Measurements from ENCODE around the gene TNIP2.
"Not testable (repeated sequence)": the region's sequence is repeated elsewhere in the genome, so short reads cannot be mapped to it uniquely, and the experiment has no call there.

The TNIP2 gene

GRCh38 chr4:2793586-2794485, 37.7 kb upstream of the TNIP2 start:
- DNase-seq: no peak

GRCh38 chr4:2792711-2793585, 36.8 kb upstream of the TNIP2 start, which contains the start of gene SH3BP2:
SH3BP2 (plus strand) TSS chr4:2793085; CDS start chr4:2820618, 27,533 bp downstream.
- no peak for DNase-seq

DNA sequence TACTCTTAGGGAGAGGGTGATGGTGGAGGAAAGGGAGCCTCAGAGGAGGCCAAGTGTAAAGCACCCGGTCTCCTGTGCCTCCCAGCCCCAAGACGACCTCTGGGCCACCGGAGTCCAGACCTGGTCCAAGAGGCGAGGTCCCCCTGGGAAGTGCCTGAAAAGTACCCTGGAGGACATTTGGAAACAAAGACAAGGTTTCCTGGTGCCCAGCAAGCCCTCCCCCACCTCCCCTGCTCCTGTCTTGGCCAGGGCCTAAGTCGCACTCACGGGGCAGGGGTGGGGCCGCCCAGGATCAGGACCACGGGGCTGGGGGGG, 36.2 kb upstream of the TNIP2 start:
- DNase-seq: no peak

- no peak for DNase-seq
Measured at GRCh38 chr4:2791518-2792395, 35.6 kb upstream of the TNIP2 start.

- no peak for DNase-seq
Measured at GRCh38 chr4:2790583-2791517, 34.7 kb upstream of the TNIP2 start.

DNA sequence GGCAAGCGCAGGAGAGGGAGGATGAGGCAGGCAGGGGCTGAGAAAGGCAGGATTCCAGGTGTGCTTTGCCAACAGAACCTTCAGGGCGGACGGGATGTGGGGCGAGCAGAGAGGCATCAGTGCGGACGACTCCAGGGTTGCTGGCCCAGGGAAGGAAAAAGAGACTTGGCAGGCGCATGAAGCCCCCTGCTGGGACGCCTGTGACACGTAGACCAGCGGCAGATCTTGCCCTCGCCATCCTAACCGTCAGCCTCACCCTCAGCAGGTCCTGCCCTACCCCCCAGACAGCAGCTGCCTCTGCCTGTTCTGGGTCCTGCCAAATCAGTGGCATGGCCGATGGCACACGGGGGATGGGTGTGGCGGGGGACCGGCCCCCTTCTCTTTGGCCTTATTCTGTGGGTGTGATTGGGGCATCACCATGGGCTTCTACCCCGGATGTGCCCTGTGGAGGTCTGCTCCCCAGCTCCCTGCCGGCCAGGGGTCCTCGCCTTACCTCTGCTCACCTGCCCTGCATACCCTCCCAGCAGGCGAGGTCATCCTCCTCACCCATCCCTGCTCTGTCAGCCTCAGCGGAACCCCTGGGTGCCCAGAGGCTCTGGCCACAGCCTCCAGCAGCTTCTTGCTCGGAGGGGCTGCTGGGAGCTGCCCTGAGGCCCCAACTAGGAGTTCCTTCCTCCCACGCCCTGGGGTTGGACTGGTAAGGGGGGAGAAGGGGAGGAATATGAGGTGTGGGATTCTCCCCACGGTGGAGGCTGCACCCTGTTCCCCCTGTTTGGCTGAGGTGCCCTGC, 33.9 kb upstream of the TNIP2 start:
- no peak for DNase-seq

DNA sequence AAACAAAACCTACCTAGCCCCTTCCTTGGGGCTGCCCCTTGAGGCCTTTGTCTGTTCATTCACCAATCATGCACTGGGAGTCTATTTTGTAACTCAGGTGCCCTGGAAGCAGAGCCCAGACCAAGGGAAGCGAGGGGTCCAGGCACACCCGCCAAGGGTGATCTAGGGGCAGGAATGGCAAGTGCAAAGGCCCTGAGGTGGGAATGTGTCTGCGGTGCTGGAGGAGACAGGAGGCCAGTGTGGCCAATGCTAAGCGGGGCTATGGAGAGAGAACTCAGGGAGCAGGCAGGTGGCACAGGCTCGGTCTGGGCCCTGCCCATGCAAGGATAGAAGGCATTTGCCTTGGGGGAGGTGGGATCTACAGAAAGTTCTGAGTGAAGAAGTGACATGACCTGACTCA, 33.2 kb upstream of the TNIP2 start:
- DNase-seq: no peak

GRCh38 chr4:2788532-2789103, 32.5 kb upstream of the TNIP2 start:
- DNase-seq: no peak

DNA sequence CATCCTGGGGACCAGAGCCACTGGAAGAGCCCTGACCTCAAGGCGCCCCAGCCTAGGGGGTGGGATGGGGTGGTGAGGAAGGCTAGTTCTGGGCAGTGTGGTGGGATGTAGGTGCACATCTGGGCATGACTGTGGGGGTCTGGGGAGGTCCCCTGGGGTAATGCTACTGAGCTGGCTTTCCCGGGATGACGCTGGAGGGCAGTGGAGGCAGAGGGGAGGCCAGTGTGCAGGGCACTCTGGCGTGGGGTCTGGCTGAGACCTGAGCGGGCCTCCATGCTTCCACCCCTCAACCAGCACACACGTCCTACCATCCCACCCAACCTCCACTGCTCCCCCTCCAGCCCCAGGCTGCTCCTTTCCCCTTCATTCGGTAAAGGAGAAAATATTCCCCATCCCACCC, 32.0 kb upstream of the TNIP2 start:
- no peak for DNase-seq

DNA sequence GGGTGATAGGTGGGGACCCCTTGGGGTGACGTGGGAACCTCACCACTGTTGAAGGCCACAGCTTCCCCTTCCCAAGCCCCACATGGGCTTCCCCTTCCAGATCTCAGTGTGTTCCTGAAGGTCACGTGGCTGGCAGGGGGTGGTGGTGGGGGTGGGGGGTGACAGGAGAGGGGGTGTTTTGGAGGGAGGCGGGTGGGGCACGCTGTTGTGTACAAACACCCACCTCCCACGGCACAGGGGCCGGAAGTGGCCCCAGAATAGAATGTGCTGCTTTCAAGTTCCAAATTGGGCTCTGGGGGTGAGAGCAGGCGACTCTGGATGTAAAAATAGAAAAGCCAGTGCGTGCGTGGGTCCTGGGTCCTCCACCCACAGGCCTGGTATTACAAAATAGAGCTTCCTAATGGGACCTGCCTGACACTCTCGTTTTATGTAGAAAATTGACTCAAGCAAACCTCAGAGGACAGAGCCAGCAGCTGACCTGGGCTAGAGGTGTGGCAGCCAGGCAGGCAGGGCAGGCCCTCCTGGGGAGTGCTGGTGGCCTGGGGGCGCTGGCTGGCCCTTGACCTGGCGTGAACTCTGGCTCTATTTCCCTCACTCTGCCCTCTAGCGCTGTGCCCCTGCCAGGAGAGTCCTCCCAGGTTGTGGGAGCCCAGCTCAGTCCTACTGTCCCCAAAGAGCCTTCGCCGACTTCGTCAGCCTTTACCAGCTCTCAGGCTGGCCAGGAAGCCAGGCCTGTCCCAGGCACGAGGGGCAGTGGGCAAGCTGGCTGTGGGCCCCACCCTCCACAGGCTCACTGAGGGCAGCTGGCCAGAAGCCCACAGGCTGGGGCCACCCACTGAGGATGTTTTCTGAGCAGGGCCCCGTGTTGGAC, 31.3 kb upstream of the TNIP2 start:
- DNase-seq: no peak

- no peak for DNase-seq
Measured at GRCh38 chr4:2786794-2787229, 30.7 kb upstream of the TNIP2 start.

GRCh38 chr4:2786152-2786671, 30.1 kb upstream of the TNIP2 start:
- DNase-seq: no peak

DNA sequence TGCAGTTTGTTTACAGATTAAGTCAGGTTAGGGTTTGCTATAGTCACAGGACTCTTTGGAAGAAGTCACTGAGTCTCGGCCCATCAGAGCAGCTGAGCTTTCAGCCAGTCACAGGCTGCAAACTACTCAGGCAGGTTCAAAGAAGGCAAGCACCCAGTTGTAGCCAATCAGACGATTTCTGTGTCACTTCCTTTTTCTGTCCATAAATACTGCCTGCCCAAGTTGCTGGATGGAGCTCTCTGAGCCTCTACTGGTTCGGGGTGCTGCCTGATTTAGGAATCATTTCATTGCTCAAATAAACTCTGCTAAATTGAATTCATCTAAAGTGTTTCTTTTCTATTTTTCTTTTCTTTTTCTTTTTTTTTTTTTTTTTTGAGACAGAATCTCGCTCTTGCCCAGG, 29.5 kb upstream of the TNIP2 start:
- DNase-seq: no peak

DNA sequence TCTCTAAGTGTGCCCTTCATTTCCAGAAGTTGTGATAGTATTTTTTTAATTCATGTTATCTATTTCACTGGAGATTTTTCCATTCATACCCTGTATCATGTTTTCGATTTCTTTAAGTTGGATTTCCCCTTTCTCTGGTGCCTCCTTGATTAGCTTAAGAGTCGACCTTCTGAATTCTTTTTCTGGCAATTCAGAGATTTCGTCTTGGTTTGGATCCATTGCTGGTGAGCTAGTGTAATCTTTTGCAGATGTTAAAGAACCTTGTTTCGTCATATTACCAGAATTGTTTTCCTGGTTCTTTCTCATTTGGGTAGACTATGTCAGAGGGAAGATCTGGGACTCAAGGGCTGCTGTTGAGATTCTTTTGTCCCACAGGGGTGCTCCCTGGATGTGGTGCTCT, 27.7 kb upstream of the TNIP2 start:
- no peak for DNase-seq

GRCh38 chr4:2781911-2782310, 25.8 kb upstream of the TNIP2 start:
- no peak for DNase-seq

GRCh38 chr4:2780643-2781042, 24.5 kb upstream of the TNIP2 start:
- DNase-seq: not testable (repeated sequence)

DNA sequence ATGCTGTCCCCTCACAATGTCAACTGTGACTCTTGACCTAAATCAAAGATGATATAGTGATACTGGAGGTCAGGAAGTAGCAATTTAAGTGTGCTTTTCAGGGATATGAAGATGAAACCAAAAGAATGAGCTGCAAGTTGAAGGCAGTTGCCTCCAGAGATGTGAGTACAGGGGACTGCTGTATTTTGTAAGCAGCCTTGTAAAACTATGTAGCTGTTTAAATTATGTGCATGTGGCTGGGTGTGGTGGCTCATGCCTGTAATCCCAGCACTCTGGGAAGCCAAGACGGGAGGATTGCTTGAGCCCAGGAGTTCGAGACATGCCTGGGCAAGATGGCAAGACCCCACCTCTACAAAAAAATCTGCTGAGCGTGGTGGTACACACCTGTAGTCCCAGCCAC, 15.1 kb upstream of the TNIP2 start:
- no peak for DNase-seq

DNA sequence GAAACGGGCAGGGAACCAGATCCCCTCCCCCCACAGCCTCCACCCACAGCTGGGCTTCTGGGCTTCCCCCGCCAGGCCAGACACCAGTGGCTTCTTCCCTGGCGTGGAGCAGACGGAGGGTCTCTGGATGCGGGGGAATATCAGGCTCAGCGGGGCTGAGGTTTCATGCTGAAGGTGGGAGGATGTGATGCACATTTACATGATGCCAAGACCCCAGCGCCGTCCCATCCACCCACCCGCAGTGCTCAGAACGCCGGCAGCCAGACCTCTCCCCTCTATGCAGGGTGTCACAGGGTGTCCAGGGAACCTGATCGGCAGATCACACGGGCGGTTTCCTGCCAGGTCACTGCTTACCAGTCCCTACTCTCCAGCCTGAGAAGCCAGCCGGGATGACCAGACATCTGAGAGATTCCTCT, 12.8 kb upstream of the TNIP2 start:
- no peak for DNase-seq

DNA sequence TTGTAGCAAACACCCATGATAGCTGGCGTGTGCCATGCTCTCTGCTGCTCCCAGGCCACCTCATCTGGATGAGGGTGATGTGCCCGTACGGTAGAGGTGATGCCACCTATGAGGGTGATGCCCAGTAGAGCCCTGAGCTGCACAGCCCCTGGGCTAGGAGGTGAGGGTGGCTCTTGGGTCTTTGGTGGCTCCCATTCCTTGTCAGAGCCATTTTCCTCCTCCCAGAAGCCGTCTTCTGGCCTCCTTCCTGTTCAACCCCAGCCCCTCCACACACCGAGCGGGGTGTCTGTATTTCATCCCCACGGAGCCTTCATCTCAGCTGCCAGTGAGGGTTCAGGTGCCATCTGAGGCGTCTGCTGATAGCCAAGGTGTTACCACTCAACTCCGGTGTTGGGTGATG, 12.0 kb upstream of the TNIP2 start:
- no peak for DNase-seq
